GM03348 (cell line): ENCODE measurements around the gene TANGO6.
"Not testable (repeated sequence)": the region's sequence is repeated elsewhere in the genome, so short reads cannot be mapped to it uniquely, and the experiment has no call there.

ENCODE experiments used
- DNase-seq: peaks from one replicate; pipeline ENCODE4 v3.0.0; 2012; ENCODE audit warnings: low spot score

Gene TANGO6

GRCh38 chr16:68843482-68844210, at the start of gene TANGO6:
TSS of gene TANGO6 (plus strand) at chr16:68843531. CDS start at chr16:68843618, 87 bp downstream.
- peak; percentile 94 for DNase-seq

GRCh38 chr16:68798398-68798797, 44.9 kb upstream of the TANGO6 start:
- no peak for DNase-seq

- DNase-seq, result peak; percentile 89
These were observed 43.0 kb upstream of the TANGO6 start for GRCh38 chr16:68800257-68800875.

GRCh38 chr16:68802190-68802589, 41.1 kb upstream of the TANGO6 start:
- peak; percentile 58 for DNase-seq

- no peak for DNase-seq
These were observed 36.9 kb upstream of the TANGO6 start for GRCh38 chr16:68806422-68806821.

- no peak for DNase-seq
These were observed 36.4 kb upstream of the TANGO6 start for GRCh38 chr16:68806981-68807380.

GRCh38 chr16:68814516-68814915, 28.8 kb upstream of the TANGO6 start:
- DNase-seq, result no peak

- DNase-seq, result peak; percentile 90
These were observed 19.8 kb upstream of the TANGO6 start for GRCh38 chr16:68823401-68824135.

GRCh38 chr16:68825427-68825826, 17.9 kb upstream of the TANGO6 start:
- peak; percentile 11 for DNase-seq

GRCh38 chr16:68826652-68827051, 16.7 kb upstream of the TANGO6 start:
- no peak for DNase-seq

- no peak for DNase-seq
These were observed 10.1 kb upstream of the TANGO6 start for GRCh38 chr16:68833251-68833650.

- DNase-seq, result no peak
These were observed 8.8 kb upstream of the TANGO6 start for GRCh38 chr16:68834550-68834949.

- no peak for DNase-seq
These were observed 7.4 kb upstream of the TANGO6 start for GRCh38 chr16:68835970-68836369.

GRCh38 chr16:68839831-68840230, 3.5 kb upstream of the TANGO6 start:
- peak; percentile 39 for DNase-seq

GRCh38 chr16:68842964-68843481, 308 bp upstream of the TANGO6 start:
- DNase-seq, result not testable (repeated sequence)

GRCh38 chr16:68844211-68844564, 857 bp downstream of the TANGO6 start:
- DNase-seq, result no peak

GRCh38 chr16:68848786-68849185, 5.5 kb downstream of the TANGO6 start:
- no peak for DNase-seq

GRCh38 chr16:68850481-68850880, 7.2 kb downstream of the TANGO6 start:
- no peak for DNase-seq

- DNase-seq, result no peak
These were observed 8.3 kb downstream of the TANGO6 start for GRCh38 chr16:68851601-68852000.

- DNase-seq, result no peak
These were observed 14.1 kb downstream of the TANGO6 start for GRCh38 chr16:68857479-68857878.

GRCh38 chr16:68859828-68860227, 16.5 kb downstream of the TANGO6 start:
- DNase-seq, result no peak

GRCh38 chr16:68860978-68861892, 17.9 kb downstream of the TANGO6 start:
- DNase-seq, result no peak
